ACC112 (cell line): ENCODE measurements around the gene SHISA6.

Source experiments
- H2AFZ ChIP-seq: fragments of 200-600 bp; sonication (generic); one replicate; pipeline ENCODE4 v1.6.0; 2017; ENCODE audit warnings: antibody characterized with exemption, low read length; ENCODE audit not compliant: unreplicated experiment
- H3K27ac ChIP-seq: fragments of 200-600 bp; sonication (generic); 2 replicates; pipeline ENCODE4 v1.5.1; 2014; ENCODE audit warnings: low read depth, mild to moderate bottlenecking, antibody characterized with exemption, low read length, moderate library complexity
- H3K27me3 ChIP-seq: fragments of 200-600 bp; sonication (generic); 2 replicates; pipeline ENCODE4 v1.6.1; 2014; ENCODE audit warnings: mild to moderate bottlenecking, antibody characterized with exemption, low read length, moderate library complexity, mixed read lengths; ENCODE audit not compliant: insufficient read depth
- H3K36me3 ChIP-seq: fragments of 200-600 bp; sonication (generic); 2 replicates; pipeline ENCODE4 v1.6.1; 2016; ENCODE audit warnings: mild to moderate bottlenecking, antibody characterized with exemption, low read length, moderate library complexity, mixed read lengths; ENCODE audit not compliant: insufficient read depth
- H3K4me1 ChIP-seq: fragments of 200-600 bp; sonication (generic); one replicate; pipeline ENCODE4 v1.6.1; 2016; ENCODE audit warnings: low read length, mixed read lengths; ENCODE audit not compliant: insufficient read depth, unreplicated experiment, control insufficient read depth
- H3K4me3 ChIP-seq: fragments of 200-600 bp; sonication (generic); 2 replicates; pipeline ENCODE4 v1.5.1; 2014; ENCODE audit warnings: mild to moderate bottlenecking, low read depth, low read length
- H3K79me2 ChIP-seq: fragments of 200-600 bp; sonication (generic); one replicate; pipeline ENCODE4 v1.6.0; 2016; ENCODE audit warnings: low read length; ENCODE audit not compliant: control insufficient read depth, unreplicated experiment, insufficient read depth

Gene SHISA6

GRCh38 chr17:11438673-11439072 is 197.7 kb downstream of the SHISA6 start:
- Histone ChIP-seq H3K4me1 (no peaks in the 10 kb centered on the region), H3K36me3 (no peaks in the 10 kb centered on the region), H3K4me3 (no peak overlapping the region), H3K27me3 (no peaks in the 10 kb centered on the region), H2AFZ (no peak overlapping the region), H3K27ac (no peak overlapping the region), H3K79me2 (no peaks in the 10 kb centered on the region)

- Histone ChIP-seq H2AFZ (no peak overlapping the region), H3K27me3 (no peaks in the 10 kb centered on the region), H3K4me1 (no peaks in the 10 kb centered on the region), H3K79me2 (no peaks in the 10 kb centered on the region), H3K4me3 (no peak overlapping the region), H3K36me3 (no peaks in the 10 kb centered on the region), H3K27ac (no peak overlapping the region)
Measured at GRCh38 chr17:11441004-11441403, 200.0 kb downstream of the SHISA6 start.

GRCh38 chr17:11446316-11446715 is 205.3 kb downstream of the SHISA6 start:
- H3K4me3 ChIP-seq, result no peak overlapping the region
- H3K27me3 ChIP-seq, result no peaks in the 10 kb centered on the region
- no peaks in the 10 kb centered on the region for H3K4me1 ChIP-seq
- H3K27ac ChIP-seq, result no peak overlapping the region
- no peak overlapping the region for H2AFZ ChIP-seq
- no peaks in the 10 kb centered on the region for H3K36me3 ChIP-seq
- H3K79me2 ChIP-seq, result no peaks in the 10 kb centered on the region

GRCh38 chr17:11454096-11454495 is 213.1 kb downstream of the SHISA6 start:
- Histone ChIP-seq H3K27me3 (no peaks in the 10 kb centered on the region), H3K79me2 (no peaks in the 10 kb centered on the region), H3K4me3 (no peak overlapping the region), H2AFZ (no peak overlapping the region), H3K4me1 (no peaks in the 10 kb centered on the region), H3K27ac (no peak overlapping the region), H3K36me3 (no peaks in the 10 kb centered on the region)

- Histone ChIP-seq H3K4me3 (no peak overlapping the region), H3K27me3 (no peaks in the 10 kb centered on the region), H2AFZ (no peak overlapping the region), H3K27ac (no peak overlapping the region), H3K4me1 (no peaks in the 10 kb centered on the region), H3K79me2 (no peaks in the 10 kb centered on the region), H3K36me3 (no peaks in the 10 kb centered on the region)
Measured at GRCh38 chr17:11458279-11458678, 217.3 kb downstream of the SHISA6 start.

GRCh38 chr17:11459861-11460331 is 218.9 kb downstream of the SHISA6 start:
- Histone ChIP-seq H3K27ac (no peak overlapping the region), H3K4me1 (no peaks in the 10 kb centered on the region), H3K27me3 (no peaks in the 10 kb centered on the region), H3K79me2 (no peaks in the 10 kb centered on the region), H3K4me3 (no peak overlapping the region), H2AFZ (no peak overlapping the region), H3K36me3 (no peaks in the 10 kb centered on the region)

GRCh38 chr17:11461993-11462548 is 221.1 kb downstream of the SHISA6 start:
- no peaks in the 10 kb centered on the region for H3K27me3 ChIP-seq
- no peak overlapping the region for H2AFZ ChIP-seq
- no peaks in the 10 kb centered on the region for H3K4me1 ChIP-seq
- H3K79me2 ChIP-seq, result no peaks in the 10 kb centered on the region
- H3K4me3 ChIP-seq, result no peak overlapping the region
- no peak overlapping the region for H3K27ac ChIP-seq
- no peaks in the 10 kb centered on the region for H3K36me3 ChIP-seq

GRCh38 chr17:11467639-11468038 is 226.6 kb downstream of the SHISA6 start:
- Histone ChIP-seq H3K27ac (no peak overlapping the region), H3K36me3 (no peaks in the 10 kb centered on the region), H3K79me2 (no peaks in the 10 kb centered on the region), H2AFZ (no peak overlapping the region), H3K4me1 (no peaks in the 10 kb centered on the region), H3K27me3 (no peaks in the 10 kb centered on the region), H3K4me3 (no peak overlapping the region)

- H3K27ac ChIP-seq, result no peak overlapping the region
- H3K4me1 ChIP-seq, result no peaks in the 10 kb centered on the region
- no peak overlapping the region for H2AFZ ChIP-seq
- H3K4me3 ChIP-seq, result no peak overlapping the region
- H3K79me2 ChIP-seq, result no peaks in the 10 kb centered on the region
- H3K36me3 ChIP-seq, result no peaks in the 10 kb centered on the region
- H3K27me3 ChIP-seq, result no peaks in the 10 kb centered on the region
Measured at GRCh38 chr17:11485336-11486100, 244.5 kb downstream of the SHISA6 start.

- H3K27me3 ChIP-seq, result no peaks in the 10 kb centered on the region
- H3K4me1 ChIP-seq, result no peaks in the 10 kb centered on the region
- no peaks in the 10 kb centered on the region for H3K79me2 ChIP-seq
- H3K36me3 ChIP-seq, result no peaks in the 10 kb centered on the region
- H2AFZ ChIP-seq, result no peak overlapping the region
- no peak overlapping the region for H3K27ac ChIP-seq
- H3K4me3 ChIP-seq, result no peak overlapping the region
Measured at GRCh38 chr17:11486101-11486867, 245.3 kb downstream of the SHISA6 start.
